ENCODE measurements around the gene USH2A. TPM values are rescaled to one million over a fixed set of nuclear protein-coding genes. Genes with fewer than 3 reads are reported as not detected.

Gene USH2A
- total RNA-seq, 1 experiment from 2014 or later = not detected

DNA sequence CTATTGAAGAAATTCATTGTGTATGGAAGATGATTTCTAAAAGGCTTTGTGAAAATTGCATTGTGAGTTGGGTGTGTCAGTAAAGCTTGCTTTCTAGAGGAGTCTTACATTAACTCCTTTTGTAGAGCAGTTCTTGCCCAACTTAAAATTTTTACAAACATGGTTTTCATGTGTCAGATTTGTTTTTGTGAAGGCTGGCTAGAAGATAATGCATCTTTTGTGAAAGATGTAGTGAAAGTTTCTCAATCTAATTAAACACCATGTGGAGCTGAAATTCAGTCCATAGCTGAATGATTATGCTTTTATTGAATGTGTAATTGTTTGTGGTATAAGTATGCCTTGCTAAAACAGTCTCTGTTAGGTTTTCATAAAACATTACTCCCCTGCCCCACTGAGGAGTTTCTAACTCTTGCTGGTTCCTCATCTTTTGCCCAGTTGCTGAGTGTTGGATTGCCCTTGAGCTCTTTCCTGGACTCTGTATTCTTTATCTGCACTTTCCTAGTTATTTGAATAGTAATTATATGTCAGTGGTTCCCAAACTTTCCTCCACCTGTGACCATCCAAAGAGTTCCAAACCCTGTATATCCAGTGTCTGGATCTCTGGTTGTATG is 818.1 kb downstream of the USH2A start:
- Histone ChIP-seq H3K4me3 (replicated peaks in 1 of 2; ENCODE audit: low read depth in 1 of 2, low read length in 2 of 2) (no peak overlapping the region), H3K27me3 (ENCODE audit: insufficient read depth, low read length) (no peaks in the 10 kb centered on the region), H3K4me2 (ENCODE audit: low read length) (no peak overlapping the region), H4K20me1 (ENCODE audit: insufficient read depth) (no peaks in the 10 kb centered on the region), H3K4me1 (ENCODE audit: control insufficient read depth in 1 of 2, insufficient read depth in 2 of 2, low read length in 2 of 2) (no peaks in the 10 kb centered on the region), H3K9ac (ENCODE audit: low read length) (no peak overlapping the region), H3K36me3 (ENCODE audit: control insufficient read depth in 1 of 2, insufficient read depth in 2 of 2, low read length in 2 of 2) (peaks cover 13% of the 10 kb centered on the region in 2 experiments; a peak in 3 of 4 replicates), H2AFZ (ENCODE audit: low read depth, low read length, poor library complexity, severe bottlenecking) (no peak overlapping the region), H3K79me2 (ENCODE audit: insufficient read depth, low read length) (0 out of 2 replicates have a peak, but pooled peaks cover 4% of the 10 kb centered on the region), H3K9me3 (ENCODE audit: control insufficient read depth in 1 of 2, insufficient read depth in 1 of 2, low read depth in 1 of 2, low read length in 2 of 2) (no peaks in the 10 kb centered on the region), H3K27ac (ENCODE audit: low read depth, low read length) (no peak overlapping the region), H3K9me2 (ENCODE audit: insufficient read depth) (no peaks in the 10 kb centered on the region)
- CTCF ChIA-PET = interaction anchor here (1.2 kb wide), 1 partner anchor 79 kb away, joined by 3 read pairs; no protein-coding TSS in a partner anchor
- no peak for ATAC-seq
- no TSS peak for BruUV-seq (replicated peaks)
- TF ChIP-seq POLR2A (IDR thresholded peaks at IDR 0.05; ENCODE audit: borderline replicate concordance, extremely low read depth, insufficient read depth, insufficient read length) (no peak), JUND (IDR thresholded peaks at IDR 0.05) (no peak), FOSL1 (IDR thresholded peaks at IDR 0.05; ENCODE audit: low read depth) (no peak), POLR2AphosphoS5 (IDR thresholded peaks at IDR 0.05; ENCODE audit: low read depth, low read length) (no peak), EZH2 (IDR thresholded peaks at IDR 0.05) (no peak), ELF1 (IDR thresholded peaks at IDR 0.05; ENCODE audit: borderline replicate concordance, low read depth) (no peak), EZH2phosphoT487 (IDR thresholded peaks at IDR 0.05; ENCODE audit: borderline replicate concordance) (no peak), ZFX (IDR thresholded peaks at IDR 0.05) (no peak), CEBPB (IDR thresholded peaks at IDR 0.05; ENCODE audit: low read depth) (no peak), SRF (IDR thresholded peaks at IDR 0.05; ENCODE audit: low read depth) (no peak), CBX3 (IDR thresholded peaks at IDR 0.05; ENCODE audit: low read depth) (no peak), TCF7L2 (IDR thresholded peaks at IDR 0.05; ENCODE audit: borderline replicate concordance, extremely low read depth, insufficient read depth, insufficient read length) (no peak), RAD21 (IDR thresholded peaks at IDR 0.05; ENCODE audit: low read depth) (no peak), EGR1 (IDR thresholded peaks at IDR 0.05; ENCODE audit: low read depth) (no peak), YY1 (IDR thresholded peaks at IDR 0.05; ENCODE audit: extremely low read depth, insufficient replicate concordance, low read depth, low read length) (no peak)
- TF ChIP-seq, protein P1, sequence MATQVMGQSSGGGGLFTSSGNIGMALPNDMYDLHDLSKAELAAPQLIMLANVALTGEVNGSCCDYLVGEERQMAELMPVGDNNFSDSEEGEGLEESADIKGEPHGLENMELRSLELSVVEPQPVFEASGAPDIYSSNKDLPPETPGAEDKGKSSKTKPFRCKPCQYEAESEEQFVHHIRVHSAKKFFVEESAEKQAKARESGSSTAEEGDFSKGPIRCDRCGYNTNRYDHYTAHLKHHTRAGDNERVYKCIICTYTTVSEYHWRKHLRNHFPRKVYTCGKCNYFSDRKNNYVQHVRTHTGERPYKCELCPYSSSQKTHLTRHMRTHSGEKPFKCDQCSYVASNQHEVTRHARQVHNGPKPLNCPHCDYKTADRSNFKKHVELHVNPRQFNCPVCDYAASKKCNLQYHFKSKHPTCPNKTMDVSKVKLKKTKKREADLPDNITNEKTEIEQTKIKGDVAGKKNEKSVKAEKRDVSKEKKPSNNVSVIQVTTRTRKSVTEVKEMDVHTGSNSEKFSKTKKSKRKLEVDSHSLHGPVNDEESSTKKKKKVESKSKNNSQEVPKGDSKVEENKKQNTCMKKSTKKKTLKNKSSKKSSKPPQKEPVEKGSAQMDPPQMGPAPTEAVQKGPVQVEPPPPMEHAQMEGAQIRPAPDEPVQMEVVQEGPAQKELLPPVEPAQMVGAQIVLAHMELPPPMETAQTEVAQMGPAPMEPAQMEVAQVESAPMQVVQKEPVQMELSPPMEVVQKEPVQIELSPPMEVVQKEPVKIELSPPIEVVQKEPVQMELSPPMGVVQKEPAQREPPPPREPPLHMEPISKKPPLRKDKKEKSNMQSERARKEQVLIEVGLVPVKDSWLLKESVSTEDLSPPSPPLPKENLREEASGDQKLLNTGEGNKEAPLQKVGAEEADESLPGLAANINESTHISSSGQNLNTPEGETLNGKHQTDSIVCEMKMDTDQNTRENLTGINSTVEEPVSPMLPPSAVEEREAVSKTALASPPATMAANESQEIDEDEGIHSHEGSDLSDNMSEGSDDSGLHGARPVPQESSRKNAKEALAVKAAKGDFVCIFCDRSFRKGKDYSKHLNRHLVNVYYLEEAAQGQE (IDR thresholded peaks at IDR 0.05; ENCODE audit: low read depth) = no peak
- TF ChIP-seq, protein P2, sequence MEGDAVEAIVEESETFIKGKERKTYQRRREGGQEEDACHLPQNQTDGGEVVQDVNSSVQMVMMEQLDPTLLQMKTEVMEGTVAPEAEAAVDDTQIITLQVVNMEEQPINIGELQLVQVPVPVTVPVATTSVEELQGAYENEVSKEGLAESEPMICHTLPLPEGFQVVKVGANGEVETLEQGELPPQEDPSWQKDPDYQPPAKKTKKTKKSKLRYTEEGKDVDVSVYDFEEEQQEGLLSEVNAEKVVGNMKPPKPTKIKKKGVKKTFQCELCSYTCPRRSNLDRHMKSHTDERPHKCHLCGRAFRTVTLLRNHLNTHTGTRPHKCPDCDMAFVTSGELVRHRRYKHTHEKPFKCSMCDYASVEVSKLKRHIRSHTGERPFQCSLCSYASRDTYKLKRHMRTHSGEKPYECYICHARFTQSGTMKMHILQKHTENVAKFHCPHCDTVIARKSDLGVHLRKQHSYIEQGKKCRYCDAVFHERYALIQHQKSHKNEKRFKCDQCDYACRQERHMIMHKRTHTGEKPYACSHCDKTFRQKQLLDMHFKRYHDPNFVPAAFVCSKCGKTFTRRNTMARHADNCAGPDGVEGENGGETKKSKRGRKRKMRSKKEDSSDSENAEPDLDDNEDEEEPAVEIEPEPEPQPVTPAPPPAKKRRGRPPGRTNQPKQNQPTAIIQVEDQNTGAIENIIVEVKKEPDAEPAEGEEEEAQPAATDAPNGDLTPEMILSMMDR (IDR thresholded peaks at IDR 0.05 in 2 of 3, conservative IDR thresholded peaks at IDR 0.05 in 1 of 3; ENCODE audit: borderline replicate concordance in 1 of 3, insufficient read depth in 1 of 3, low read depth in 2 of 3, low read length in 2 of 3) = no peak
- TF ChIP-seq, protein P3, sequence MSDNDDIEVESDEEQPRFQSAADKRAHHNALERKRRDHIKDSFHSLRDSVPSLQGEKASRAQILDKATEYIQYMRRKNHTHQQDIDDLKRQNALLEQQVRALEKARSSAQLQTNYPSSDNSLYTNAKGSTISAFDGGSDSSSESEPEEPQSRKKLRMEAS (IDR thresholded peaks at IDR 0.05) = no peak
- TF ChIP-seq, protein P4, sequence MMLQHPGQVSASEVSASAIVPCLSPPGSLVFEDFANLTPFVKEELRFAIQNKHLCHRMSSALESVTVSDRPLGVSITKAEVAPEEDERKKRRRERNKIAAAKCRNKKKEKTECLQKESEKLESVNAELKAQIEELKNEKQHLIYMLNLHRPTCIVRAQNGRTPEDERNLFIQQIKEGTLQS (IDR thresholded peaks at IDR 0.05) = no peak
- TF ChIP-seq, protein P5, sequence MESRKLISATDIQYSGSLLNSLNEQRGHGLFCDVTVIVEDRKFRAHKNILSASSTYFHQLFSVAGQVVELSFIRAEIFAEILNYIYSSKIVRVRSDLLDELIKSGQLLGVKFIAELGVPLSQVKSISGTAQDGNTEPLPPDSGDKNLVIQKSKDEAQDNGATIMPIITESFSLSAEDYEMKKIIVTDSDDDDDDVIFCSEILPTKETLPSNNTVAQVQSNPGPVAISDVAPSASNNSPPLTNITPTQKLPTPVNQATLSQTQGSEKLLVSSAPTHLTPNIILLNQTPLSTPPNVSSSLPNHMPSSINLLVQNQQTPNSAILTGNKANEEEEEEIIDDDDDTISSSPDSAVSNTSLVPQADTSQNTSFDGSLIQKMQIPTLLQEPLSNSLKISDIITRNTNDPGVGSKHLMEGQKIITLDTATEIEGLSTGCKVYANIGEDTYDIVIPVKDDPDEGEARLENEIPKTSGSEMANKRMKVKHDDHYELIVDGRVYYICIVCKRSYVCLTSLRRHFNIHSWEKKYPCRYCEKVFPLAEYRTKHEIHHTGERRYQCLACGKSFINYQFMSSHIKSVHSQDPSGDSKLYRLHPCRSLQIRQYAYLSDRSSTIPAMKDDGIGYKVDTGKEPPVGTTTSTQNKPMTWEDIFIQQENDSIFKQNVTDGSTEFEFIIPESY (IDR thresholded peaks at IDR 0.05; ENCODE audit: extremely low read depth, insufficient replicate concordance, low read length) = no peak
- DNase-seq (ENCODE audit: low read depth, low spot score) = no peak
- POLR2A ChIA-PET = no interaction called here
- intact Hi-C loops (cut with micrococcal nuclease) = no loop called here
- RAD21 ChIA-PET (ENCODE audit: low non-redundant PET in 1 of 2, low total read pairs in 2 of 2, uncharacterized antibody in 2 of 2, unreplicated experiment in 2 of 2) = no interaction called here

Data from HCT116 (cell line).